Endothelial cell of hepatic sinusoid (primary cell): Measurements from ENCODE around the gene LMO2.

ENCODE experiments used
- in situ Hi-C: cut with HindIII; loops from 2 replicates; pipeline ENCODE4 v1.10.0; 2017; ENCODE audit warnings: low sequenced_read_pairs

Gene LMO2

GRCh38 chr11:33889821-33890378 lies 2.0 kb downstream of the LMO2 start:
- in situ Hi-C loops, result no loop called here

GRCh38 chr11:33889296-33889695 lies 2.6 kb downstream of the LMO2 start:
- in situ Hi-C loops, result no loop called here

- in situ Hi-C loops, result no loop called here
Measured at GRCh38 chr11:33887886-33888285, 4.0 kb downstream of the LMO2 start.

GRCh38 chr11:33885338-33886005 lies 6.4 kb downstream of the LMO2 start:
- in situ Hi-C loops, result no loop called here

GRCh38 chr11:33884601-33885000 lies 7.3 kb downstream of the LMO2 start:
- in situ Hi-C loops, result no loop called here

- in situ Hi-C loops, result no loop called here
Measured at GRCh38 chr11:33884035-33884434, 7.8 kb downstream of the LMO2 start.

GRCh38 chr11:33881651-33882503 lies 10.0 kb downstream of the LMO2 start:
- in situ Hi-C loops, result no loop called here

GRCh38 chr11:33880979-33881378 lies 10.9 kb downstream of the LMO2 start:
- in situ Hi-C loops, result no loop called here

- in situ Hi-C loops, result no loop called here
Measured at GRCh38 chr11:33879375-33879774, 12.5 kb downstream of the LMO2 start.

- in situ Hi-C loops, result no loop called here
Measured at GRCh38 chr11:33877038-33877437, 14.8 kb downstream of the LMO2 start.

GRCh38 chr11:33875621-33876294 lies 16.1 kb downstream of the LMO2 start:
- in situ Hi-C loops, result no loop called here

GRCh38 chr11:33874910-33875490 lies 16.9 kb downstream of the LMO2 start:
- in situ Hi-C loops, result no loop called here

GRCh38 chr11:33874433-33874832 lies 17.4 kb downstream of the LMO2 start:
- in situ Hi-C loops, result no loop called here

GRCh38 chr11:33869481-33870422 lies 22.1 kb downstream of the LMO2 start:
- in situ Hi-C loops, result no loop called here

- in situ Hi-C loops, result no loop called here
Measured at GRCh38 chr11:33868647-33869461, 23.0 kb downstream of the LMO2 start.

GRCh38 chr11:33867996-33868646 lies 23.8 kb downstream of the LMO2 start:
- in situ Hi-C loops, result no loop called here

- in situ Hi-C loops, result no loop called here
Measured at GRCh38 chr11:33867561-33867960, 24.3 kb downstream of the LMO2 start.

- in situ Hi-C loops, result no loop called here
Measured at GRCh38 chr11:33866936-33867335, 24.9 kb downstream of the LMO2 start.

- in situ Hi-C loops, result no loop called here
Measured at GRCh38 chr11:33864479-33864878, 27.4 kb downstream of the LMO2 start.
